Body of pancreas (tissue), 4 donors: ENCODE results near the gene WDR7.

Experiments
- CTCF ChIP-seq, 7 experiments: fragments of 450-650 bp in 4 of 7; fragments of 200-600 bp in 3 of 7; sonication (generic) in 3 of 7; IDR thresholded peaks; one replicate each; pipeline ENCODE4 v1.5.1; 2016 to 2019; ENCODE audit warnings: antibody characterized with exemption in 7 of 7
- POLR2A ChIP-seq, 3 donors: fragments of 450-650 bp; IDR thresholded peaks; one replicate each; pipeline ENCODE4 v1.6.1; 2016; ENCODE audit warnings: antibody characterized with exemption in 3 of 3, mild to moderate bottlenecking in 2 of 3

GRCh38 chr18:56716692-56717146, 65.6 kb downstream of the WDR7 start:
- TF ChIP-seq POLR2A (IDR thresholded peaks at IDR 0.05) (no peak), CTCF (IDR thresholded peaks at IDR 0.05) (no peak)
